ENCODE measurements around the gene DCTN2. TPM values are rescaled to one million over a fixed set of nuclear protein-coding genes. Genes with fewer than 3 reads are reported as not detected.
"Not testable (repeated sequence)": the region's sequence is repeated elsewhere in the genome, so short reads cannot be mapped to it uniquely, and the experiment has no call there.

The DCTN2 gene
- polyA plus RNA-seq, 1 donor from 2014 or later = 369 TPM

DNA sequence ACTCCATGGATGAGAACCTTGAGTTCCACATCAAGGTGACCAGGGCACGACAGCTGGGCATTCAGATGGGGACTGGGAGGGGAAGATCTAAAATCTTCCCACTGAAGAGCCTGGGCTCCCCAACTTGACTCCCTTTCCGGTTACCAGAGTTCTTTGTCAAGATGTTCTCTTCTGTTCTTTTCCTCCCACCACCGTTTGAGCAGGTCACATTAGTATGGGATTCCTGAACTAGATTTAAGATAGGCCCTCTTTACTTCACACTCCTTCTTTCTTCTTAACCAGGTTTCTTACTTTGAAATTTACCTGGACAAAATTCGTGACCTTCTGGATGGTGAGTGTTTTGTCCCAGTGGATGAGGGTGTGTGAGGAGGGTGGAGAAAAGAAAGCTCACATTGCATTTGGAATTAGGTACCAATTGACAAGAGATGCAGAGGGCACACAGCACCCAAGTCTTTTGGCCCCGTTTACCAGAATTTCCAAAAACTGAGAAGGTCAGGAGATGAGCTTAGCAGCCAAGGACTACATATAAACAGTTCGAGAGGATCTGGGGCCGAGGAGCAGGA, 17.3 kb upstream of the DCTN2 start:
- TF ChIP-seq EZH2 (IDR thresholded peaks at IDR 0.05; ENCODE audit: borderline replicate concordance, insufficient read depth, low read length, poor library complexity, severe bottlenecking) (no peak), TAF1 (IDR thresholded peaks at IDR 0.05; ENCODE audit: low read depth) (no peak), SMC3 (conservative IDR thresholded peaks at IDR 0.05; ENCODE audit: poor library complexity) (no peak)
- no peak overlapping the region for H2AFZ ChIP-seq (ENCODE audit: low read depth, low read length)
- peaks cover 7% of the 10 kb centered on the region for H3K36me3 ChIP-seq (ENCODE audit: insufficient read depth, low read length)
- peaks cover 16% of the 10 kb centered on the region for H3K79me2 ChIP-seq (replicated peaks; ENCODE audit: insufficient read depth, low read length)
- H3K4me3 ChIP-seq (ENCODE audit: low read length) = no peak overlapping the region
- H3F3A ChIP-seq (ENCODE audit: insufficient read depth, low read length, poor library complexity, severe bottlenecking) = no peaks in the 10 kb centered on the region
- no peak overlapping the region for H3K9ac ChIP-seq (ENCODE audit: low read length)
- no peak overlapping the region for H3K4me2 ChIP-seq (ENCODE audit: low read length)
- no peaks in the 10 kb centered on the region for H3K27me3 ChIP-seq (ENCODE audit: insufficient read depth, low read depth, low read length)
- H3K9me3 ChIP-seq (ENCODE audit: low read length) = no peaks in the 10 kb centered on the region
- no peak overlapping the region for H3K27ac ChIP-seq (ENCODE audit: low read length)
- no peaks in the 10 kb centered on the region for H3K9me2 ChIP-seq (ENCODE audit: insufficient read depth, low read length)
- H4K20me1 ChIP-seq (ENCODE audit: insufficient read depth) = no peaks in the 10 kb centered on the region

DNA sequence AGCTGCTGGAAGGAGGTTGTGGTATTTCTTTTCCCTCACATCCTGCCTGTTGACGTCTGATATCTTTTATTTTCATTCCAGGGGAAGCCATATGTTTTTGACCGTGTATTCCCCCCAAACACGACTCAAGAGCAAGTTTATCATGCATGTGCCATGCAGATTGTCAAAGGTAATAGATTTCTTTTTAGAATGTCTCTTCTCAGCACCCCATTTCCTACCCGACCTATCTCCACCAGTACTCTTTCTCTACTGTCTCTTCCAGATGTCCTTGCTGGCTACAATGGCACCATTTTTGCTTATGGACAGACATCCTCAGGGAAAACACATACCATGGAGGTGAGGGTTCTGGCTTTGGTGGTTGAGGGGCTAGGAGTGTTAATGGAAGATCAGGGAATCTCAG, 16.4 kb upstream of the DCTN2 start:
- Histone ChIP-seq H3K4me3 (ENCODE audit: low read length) (no peak overlapping the region), H3K79me2 (replicated peaks; ENCODE audit: insufficient read depth, low read length) (peaks cover 24% of the 10 kb centered on the region), H3K9ac (ENCODE audit: low read length) (no peak overlapping the region), H3K4me2 (ENCODE audit: low read length) (no peak overlapping the region), H3K36me3 (ENCODE audit: insufficient read depth, low read length) (peaks cover 7% of the 10 kb centered on the region), H3K9me3 (ENCODE audit: low read length) (no peaks in the 10 kb centered on the region), H3K27me3 (ENCODE audit: insufficient read depth, low read depth, low read length) (no peaks in the 10 kb centered on the region), H3K9me2 (ENCODE audit: insufficient read depth, low read length) (no peaks in the 10 kb centered on the region), H2AFZ (ENCODE audit: low read depth, low read length) (no peak overlapping the region), H3F3A (ENCODE audit: insufficient read depth, low read length, poor library complexity, severe bottlenecking) (no peaks in the 10 kb centered on the region), H3K27ac (ENCODE audit: low read length) (no peak overlapping the region), H4K20me1 (ENCODE audit: insufficient read depth) (no peaks in the 10 kb centered on the region)
- TF ChIP-seq REST (IDR thresholded peaks at IDR 0.05; ENCODE audit: borderline replicate concordance) (no peak), EP300 (conservative IDR thresholded peaks at IDR 0.05; ENCODE audit: poor library complexity, severe bottlenecking) (no peak), RAD21 (conservative IDR thresholded peaks at IDR 0.05) (no peak), POLR2AphosphoS5 (IDR thresholded peaks at IDR 0.05) (no peak), MXI1 (conservative IDR thresholded peaks at IDR 0.05; ENCODE audit: poor library complexity, severe bottlenecking) (no peak), EZH2 (IDR thresholded peaks at IDR 0.05; ENCODE audit: borderline replicate concordance, insufficient read depth, low read length, poor library complexity, severe bottlenecking) (no peak), SMC3 (conservative IDR thresholded peaks at IDR 0.05; ENCODE audit: poor library complexity) (no peak), TAF1 (IDR thresholded peaks at IDR 0.05; ENCODE audit: low read depth) (no peak)
- TF ChIP-seq, protein P1, sequence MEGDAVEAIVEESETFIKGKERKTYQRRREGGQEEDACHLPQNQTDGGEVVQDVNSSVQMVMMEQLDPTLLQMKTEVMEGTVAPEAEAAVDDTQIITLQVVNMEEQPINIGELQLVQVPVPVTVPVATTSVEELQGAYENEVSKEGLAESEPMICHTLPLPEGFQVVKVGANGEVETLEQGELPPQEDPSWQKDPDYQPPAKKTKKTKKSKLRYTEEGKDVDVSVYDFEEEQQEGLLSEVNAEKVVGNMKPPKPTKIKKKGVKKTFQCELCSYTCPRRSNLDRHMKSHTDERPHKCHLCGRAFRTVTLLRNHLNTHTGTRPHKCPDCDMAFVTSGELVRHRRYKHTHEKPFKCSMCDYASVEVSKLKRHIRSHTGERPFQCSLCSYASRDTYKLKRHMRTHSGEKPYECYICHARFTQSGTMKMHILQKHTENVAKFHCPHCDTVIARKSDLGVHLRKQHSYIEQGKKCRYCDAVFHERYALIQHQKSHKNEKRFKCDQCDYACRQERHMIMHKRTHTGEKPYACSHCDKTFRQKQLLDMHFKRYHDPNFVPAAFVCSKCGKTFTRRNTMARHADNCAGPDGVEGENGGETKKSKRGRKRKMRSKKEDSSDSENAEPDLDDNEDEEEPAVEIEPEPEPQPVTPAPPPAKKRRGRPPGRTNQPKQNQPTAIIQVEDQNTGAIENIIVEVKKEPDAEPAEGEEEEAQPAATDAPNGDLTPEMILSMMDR (IDR thresholded peaks at IDR 0.05; ENCODE audit: poor library complexity, severe bottlenecking) = no peak

GRCh38 chr12:57561117-57561516, 14.1 kb upstream of the DCTN2 start:
- H3K4me2 ChIP-seq (ENCODE audit: low read length); H3K36me3 ChIP-seq (ENCODE audit: insufficient read depth, low read length); H3K27me3 ChIP-seq (ENCODE audit: insufficient read depth, low read depth, low read length); H2AFZ ChIP-seq (ENCODE audit: low read depth, low read length); H3F3A ChIP-seq (ENCODE audit: insufficient read depth, low read length, poor library complexity, severe bottlenecking); H3K4me3 ChIP-seq (ENCODE audit: low read length); H3K9me2 ChIP-seq (ENCODE audit: insufficient read depth, low read length); H3K27ac ChIP-seq (ENCODE audit: low read length); H3K9me3 ChIP-seq (ENCODE audit: low read length); H3K9ac ChIP-seq (ENCODE audit: low read length); H4K20me1 ChIP-seq (ENCODE audit: insufficient read depth): not testable (repeated sequence)
- peaks cover 37% of the 10 kb centered on the region for H3K79me2 ChIP-seq (replicated peaks; ENCODE audit: insufficient read depth, low read length)

Measured in neural cell (in vitro differentiated cells).